HG03571 (cell line): ENCODE measurements around the gene RAB20.
A peak's percentile ranks its signal among the peaks of the same experiment; 100 is the strongest.

ENCODE experiments used
- ATAC-seq: cut with Tn5 transposase; IDR thresholded peaks from one replicate; pipeline ENCODE4 v1.9.1; 2021; ENCODE audit not compliant: unreplicated experiment

Gene RAB20

GRCh38 chr13:110531100-110531499 lies 30.4 kb downstream of the RAB20 start:
- no peak for ATAC-seq

GRCh38 chr13:110529522-110530311 lies 31.8 kb downstream of the RAB20 start:
- ATAC-seq, result no peak

DNA sequence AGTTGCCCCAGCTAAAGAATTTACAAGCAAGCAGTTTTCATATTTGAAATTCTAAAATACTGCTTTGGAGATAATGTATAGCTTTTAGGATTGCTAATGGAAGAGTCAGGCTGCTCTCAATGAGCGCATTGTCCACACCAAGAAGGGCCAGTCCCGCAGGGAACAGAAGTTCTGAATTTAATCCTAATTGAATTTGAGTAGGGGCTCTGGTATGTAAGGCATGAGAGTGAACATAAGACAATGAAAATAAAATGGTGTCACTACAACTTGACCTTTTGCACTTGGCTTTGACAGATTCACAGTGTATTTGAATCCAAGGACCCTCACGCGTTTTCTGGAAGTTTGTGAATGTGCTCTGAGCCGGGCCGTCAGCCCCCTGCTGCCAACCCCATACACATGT lies 32.6 kb downstream of the RAB20 start:
- no peak for ATAC-seq

DNA sequence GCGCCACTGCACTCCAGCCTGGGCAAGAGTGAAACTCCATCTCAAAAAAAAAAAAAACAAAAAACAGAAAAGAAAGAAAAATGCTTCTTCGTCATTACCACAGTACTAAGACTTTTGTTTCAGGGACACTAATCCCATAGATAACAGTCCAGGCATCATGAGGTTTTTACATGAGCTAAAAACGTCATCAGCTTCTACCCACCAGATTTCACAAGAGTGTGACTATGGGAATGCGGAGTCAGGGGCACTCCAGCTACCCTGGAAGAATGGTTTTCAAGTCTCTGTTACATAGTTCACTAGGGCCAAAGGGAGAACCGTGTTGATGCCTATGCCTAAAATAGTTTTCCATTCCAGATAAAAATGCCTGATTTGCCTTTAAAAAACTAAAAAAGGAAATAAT lies 33.2 kb downstream of the RAB20 start:
- no peak for ATAC-seq

DNA sequence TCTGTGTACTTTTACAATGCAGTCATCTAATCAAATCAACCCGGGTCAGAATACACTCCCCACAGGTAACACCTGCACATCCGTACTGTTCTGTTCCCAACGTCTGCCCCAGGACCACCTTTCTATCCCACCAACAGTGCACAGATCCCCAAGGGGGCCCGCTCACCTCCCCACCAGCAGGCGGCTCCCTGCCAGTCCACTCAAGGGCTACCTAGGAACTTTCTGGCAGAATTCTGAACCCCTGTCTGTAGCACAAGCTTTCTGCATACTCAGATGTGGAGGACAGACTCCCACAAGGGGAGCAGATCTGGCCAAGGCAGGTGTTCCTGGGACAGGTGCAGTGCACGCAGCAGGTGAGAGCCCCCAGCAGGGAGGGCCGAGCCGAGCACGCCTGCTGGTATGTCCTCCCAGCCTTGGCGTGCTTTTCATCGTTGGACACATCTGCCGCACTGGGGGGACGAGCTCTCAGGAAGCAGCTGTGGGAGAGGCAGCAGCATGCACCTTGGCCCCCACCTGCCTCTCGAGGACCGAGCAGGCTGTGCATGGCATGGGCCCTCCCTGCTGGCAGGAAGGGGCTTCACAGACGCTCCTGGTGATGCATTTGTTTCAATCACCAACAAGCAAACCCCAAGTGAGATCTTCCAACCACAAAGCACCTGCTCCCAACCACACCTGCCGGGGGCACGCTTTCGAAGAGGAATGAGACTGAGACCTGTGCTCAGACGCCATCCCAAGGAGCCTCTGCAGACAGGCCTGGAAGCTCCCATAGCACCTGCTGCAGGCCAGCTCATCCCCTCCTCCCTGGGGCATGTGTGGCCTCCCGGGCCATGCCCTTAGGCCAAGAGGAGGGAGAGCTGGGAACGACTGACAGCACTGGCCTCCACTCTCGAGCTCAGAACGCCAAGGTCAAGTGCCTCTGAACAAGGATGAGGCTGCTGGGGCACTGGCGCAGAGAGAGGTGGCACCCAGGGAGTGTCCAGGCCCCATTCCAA lies 35.9 kb downstream of the RAB20 start:
- ATAC-seq, result peak; percentile 77

DNA sequence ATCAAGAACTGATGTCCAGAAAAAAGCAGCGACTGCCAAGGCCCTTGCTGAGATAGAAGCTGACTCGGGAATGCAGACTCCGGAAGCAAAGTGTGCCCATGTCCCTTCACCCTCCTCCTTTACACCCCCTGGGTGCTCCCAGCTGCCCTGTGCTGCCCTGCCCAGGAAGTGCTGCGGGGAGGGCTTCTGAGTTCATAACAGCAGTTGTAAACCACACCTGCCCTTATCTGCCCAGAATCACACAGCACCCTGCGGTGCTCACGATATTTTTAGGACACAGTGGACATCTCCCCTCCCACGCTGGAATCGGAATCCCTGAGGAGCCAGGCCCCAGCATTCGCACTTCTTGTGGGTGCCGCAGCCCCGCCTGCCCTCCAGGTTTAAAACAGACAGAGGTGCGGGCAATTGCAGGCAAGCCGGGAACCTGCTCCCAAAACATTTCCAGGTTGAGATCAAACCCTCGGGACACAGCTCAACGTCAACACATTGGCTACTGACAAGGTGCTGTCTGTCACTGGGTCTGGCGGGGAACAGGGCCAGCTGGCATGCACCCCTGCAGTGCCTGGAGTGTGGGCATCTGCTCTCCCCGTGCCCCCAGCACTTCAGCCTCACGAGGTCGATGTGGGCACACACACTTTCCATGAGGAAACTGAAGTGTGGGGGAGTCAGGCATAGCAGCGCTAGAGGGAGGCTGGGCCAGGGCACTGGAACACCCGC lies 36.8 kb downstream of the RAB20 start:
- no peak for ATAC-seq

DNA sequence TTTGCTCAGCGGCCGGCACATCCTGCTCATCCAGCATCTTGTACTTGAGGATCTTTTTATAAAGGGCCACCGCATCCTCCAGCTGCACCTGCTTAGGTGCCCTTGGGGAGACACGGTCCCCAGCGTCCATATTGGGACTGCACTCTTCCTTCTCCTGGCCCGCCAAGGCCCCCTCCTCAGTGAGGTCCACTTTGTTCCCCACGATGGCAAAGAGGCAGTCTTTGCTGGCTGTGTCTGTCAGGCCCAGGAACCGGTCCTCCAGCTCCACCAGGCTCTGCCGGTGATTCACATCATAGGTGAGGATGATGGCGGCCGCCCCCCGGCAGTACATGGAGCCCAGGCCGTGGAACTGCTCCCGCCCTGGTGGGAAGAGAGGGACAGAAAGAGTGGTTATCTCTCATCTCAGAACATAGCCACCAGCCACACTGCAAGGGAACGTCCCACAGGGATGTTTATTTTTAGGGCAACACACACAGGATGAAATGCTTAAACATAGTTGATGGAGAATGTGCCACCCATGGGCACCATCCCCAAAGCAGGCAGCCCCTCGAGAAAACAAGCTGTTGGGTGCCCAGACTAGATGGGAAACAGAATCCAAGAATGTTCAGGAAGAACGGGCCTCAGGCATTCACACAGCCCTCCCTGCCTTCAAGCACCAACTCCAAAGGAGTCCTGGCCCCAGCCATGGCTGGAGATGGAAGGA lies 37.5 kb downstream of the RAB20 start:
- ATAC-seq, result no peak

GRCh38 chr13:110523180-110523579 lies 38.3 kb downstream of the RAB20 start:
- no peak for ATAC-seq

DNA sequence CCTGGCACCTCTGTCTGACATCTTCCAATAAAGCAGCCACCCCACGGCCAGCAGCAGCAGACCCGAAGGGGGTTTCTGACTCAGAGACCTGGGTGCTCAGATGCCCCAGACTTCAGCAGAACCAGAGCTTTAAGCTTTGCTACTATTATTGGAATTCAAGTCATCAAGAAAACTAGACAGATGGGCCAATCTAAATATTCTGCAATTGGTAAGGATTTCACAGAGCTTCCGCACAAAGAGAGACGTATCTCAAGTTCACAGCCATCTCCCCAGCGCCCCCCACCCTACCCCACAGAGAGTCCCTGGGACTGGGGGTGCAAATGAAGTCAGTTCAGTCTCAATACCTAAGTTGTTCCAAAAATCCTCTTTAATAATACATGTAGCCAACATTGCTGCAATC lies 38.8 kb downstream of the RAB20 start:
- no peak for ATAC-seq

- no peak for ATAC-seq
These were observed 39.6 kb downstream of the RAB20 start for GRCh38 chr13:110521946-110522345.

DNA sequence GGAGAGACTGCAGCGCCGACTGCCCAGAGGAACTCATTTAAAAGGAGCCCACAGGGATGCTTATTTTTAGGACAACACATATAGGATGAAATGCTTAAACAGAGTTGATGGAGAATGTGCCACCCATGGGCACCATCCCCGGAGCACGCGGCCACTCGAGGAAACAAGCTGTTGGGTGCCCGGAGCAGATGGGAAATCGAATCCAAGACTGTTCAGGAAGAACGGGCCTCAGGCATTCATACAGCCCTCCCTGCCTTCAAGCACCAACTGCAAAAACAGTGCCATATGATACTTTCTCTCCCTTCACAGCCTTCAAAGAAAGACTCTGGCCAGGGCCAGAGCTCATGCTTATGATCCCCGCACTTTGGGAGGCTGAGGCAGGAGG lies 40.2 kb downstream of the RAB20 start:
- ATAC-seq, result no peak

DNA sequence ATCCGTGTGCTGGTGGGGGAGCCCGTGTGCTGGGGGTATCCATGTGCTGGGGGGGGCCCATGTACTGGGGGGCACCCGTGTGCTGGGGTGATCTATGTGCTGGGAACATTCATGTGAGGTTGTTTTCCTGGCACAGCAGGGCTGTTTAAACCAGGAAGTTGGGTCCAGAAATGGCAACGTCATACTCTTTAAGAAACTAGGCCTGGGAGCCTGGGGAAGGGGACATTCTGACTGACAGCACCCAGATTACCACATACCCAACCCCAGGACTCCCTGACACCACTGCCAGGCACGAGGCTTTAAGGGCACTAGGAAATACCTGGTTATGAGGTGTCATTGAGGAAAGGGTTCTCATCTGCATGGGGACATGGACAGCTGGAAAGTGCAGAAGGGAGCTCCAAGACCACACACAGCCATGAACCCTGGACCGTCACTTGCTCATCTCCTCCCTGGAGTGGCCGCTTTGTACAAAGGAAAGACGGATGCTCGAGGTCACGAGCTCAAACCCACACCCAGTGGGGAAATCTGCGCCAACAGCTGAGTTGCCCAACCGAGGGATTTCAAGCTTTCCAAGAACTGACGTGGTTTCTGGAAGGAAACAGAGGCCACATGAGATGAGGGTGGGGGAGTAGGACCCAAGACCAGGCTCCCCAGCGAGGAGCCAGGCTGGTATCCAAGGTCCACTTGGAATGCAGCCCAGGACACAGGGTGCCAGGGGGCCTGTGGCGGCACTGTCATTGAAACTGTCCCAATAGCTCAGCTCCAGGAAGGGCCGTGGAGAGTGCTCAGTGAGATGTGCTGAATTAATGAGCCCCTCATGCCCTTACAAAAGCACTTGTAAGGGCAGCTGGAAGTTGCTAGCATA lies 40.9 kb downstream of the RAB20 start:
- ATAC-seq, result no peak

GRCh38 chr13:110519506-110519905 lies 42.0 kb downstream of the RAB20 start:
- no peak for ATAC-seq

DNA sequence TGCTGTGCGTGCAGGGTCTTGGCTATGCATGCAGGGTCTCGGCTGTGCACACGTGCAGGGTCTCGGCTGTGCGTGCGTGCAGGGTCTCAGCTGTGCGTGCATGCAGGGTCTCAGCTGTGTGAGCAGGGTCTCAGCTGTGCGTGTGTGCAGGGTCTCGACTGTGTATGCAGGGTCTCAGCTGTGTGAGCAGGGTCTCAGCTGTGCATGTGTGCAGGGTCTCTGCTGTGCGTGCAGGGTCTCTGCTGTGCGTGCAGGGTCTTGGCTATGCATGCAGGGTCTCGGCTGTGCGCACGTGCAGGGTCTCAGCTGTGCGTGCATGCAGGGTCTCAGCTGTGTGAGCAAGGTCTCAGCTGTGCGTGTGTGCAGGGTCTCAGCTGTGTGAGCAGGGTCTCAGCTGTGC lies 42.5 kb downstream of the RAB20 start:
- ATAC-seq, result no peak

GRCh38 chr13:110518571-110518970 lies 43.0 kb downstream of the RAB20 start:
- no peak for ATAC-seq

DNA sequence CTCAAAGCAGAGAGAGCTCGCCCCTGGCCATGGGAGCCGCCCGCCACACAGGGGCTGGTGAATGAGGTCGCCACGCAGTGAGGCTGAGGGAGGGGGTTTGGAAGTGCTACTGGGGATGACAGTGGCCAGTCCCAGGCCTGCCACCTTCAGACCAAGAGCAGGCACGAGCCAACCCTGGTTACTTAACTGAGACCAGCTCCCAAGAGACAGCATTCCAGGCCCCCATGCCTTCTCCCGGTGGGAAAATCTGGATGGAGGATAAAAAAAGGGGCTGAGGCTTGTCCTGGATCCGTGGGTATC lies 43.3 kb downstream of the RAB20 start:
- no peak for ATAC-seq

GRCh38 chr13:110517505-110518225 lies 43.9 kb downstream of the RAB20 start:
- no peak for ATAC-seq

DNA sequence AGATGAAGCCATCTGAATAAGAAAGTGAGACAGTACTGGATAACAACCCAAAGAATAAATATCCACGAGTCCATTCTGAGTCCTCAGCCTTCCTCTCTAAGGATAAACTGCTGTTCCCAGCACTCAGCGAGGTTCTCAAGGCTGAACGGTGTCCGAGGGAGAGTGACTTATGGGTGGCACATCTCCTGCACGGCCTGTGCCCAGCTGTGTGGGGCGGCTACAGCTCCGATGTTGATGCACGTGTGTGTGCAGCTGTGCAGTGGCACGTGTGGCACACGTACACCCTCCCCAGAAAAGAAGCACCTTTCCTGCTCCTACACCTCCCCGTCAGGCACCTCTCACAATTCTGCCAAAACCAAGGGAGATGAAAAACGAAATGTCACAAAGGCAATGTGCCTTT lies 45.0 kb downstream of the RAB20 start:
- ATAC-seq, result no peak

DNA sequence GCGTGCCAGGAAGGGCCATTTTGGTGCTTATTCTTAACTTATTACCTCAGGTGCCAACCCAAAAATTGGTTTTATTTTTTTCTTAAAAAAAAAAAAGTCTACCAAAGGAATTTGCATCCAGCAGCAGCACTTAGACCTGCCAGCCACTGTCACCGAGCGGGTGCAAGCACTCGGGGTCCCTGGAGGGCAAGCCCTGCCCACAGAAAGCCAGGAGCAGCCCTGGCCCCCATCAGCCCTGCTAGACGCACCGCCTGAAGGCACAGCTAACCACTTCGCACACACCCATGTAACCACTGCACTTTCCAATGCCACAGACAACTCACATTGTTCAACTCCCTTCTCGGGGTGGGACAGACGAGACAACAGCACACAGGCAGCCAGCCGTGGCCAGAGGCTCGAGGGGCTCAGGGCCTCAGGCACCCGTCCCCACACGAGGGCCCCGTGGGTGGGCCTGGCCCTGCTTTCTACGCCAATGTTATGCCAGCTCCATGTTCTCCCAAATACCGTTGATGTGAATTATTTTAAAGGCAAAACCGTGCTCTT lies 49.3 kb downstream of the RAB20 start:
- ATAC-seq, result no peak
